CD14-positive monocyte (primary cell): ENCODE results near the gene NCK1. TPM values are rescaled to one million over a fixed set of nuclear protein-coding genes. Genes with fewer than 3 reads are reported as not detected.

Experiments used
- DNase-seq, 3 donors: peaks; one replicate each; pipeline ENCODE4 v3.0.0-alpha.2; 2011 to 2022
- H2AFZ ChIP-seq: 2 replicates; pipeline ENCODE4 v1.6.0; 2012; ENCODE audit warnings: mild to moderate bottlenecking, low read depth, low read length, inconsistent platforms; ENCODE audit not compliant: insufficient read depth, poor library complexity, severe bottlenecking
- H3K27ac ChIP-seq, 2 donors: 1 replicate in 1 of 2; 2 replicates in 1 of 2; pipeline ENCODE4 v1.5.1; 2012 to 2013; ENCODE audit warnings: low read length in 2 of 2, control low read depth in 1 of 2, inconsistent platforms in 1 of 2, low read depth in 1 of 2, mild to moderate bottlenecking in 1 of 2
- H3K27me3 ChIP-seq, 2 donors: one replicate each; pipeline versions ENCODE4 v1.6.0 to v1.6.1; 2011 to 2013; ENCODE audit warnings: low read length in 2 of 2; ENCODE audit not compliant: control insufficient read depth in 2 of 2, insufficient read depth in 2 of 2
- H3K36me3 ChIP-seq, 2 donors: replicated peaks in 1 of 2; 1 replicate in 1 of 2; 2 replicates in 1 of 2; pipeline versions ENCODE4 v1.5.1 to v1.6.1; 2012 to 2013; ENCODE audit warnings: low read length in 2 of 2, control low read depth in 1 of 2, inconsistent platforms in 1 of 2, mild to moderate bottlenecking in 1 of 2; ENCODE audit not compliant: insufficient read depth in 2 of 2, control insufficient read depth in 1 of 2
- H3K4me1 ChIP-seq, 2 donors: 1 replicate in 1 of 2; 2 replicates in 1 of 2; pipeline versions ENCODE4 v1.5.1 to v1.6.1; 2012 to 2013; ENCODE audit warnings: low read length in 2 of 2, control low read depth in 1 of 2, inconsistent platforms in 1 of 2, mild to moderate bottlenecking in 1 of 2, moderate library complexity in 1 of 2; ENCODE audit not compliant: insufficient read depth in 2 of 2, control insufficient read depth in 1 of 2
- H3K4me2 ChIP-seq: replicated peaks from 2 replicates; pipeline ENCODE3; 2012; ENCODE audit warnings: low read length, moderate library complexity, mild to moderate bottlenecking; ENCODE audit not compliant: poor library complexity, severe bottlenecking; ENCODE audit errors: extremely low read depth
- H3K4me3 ChIP-seq, 3 experiments: fragments of 200-600 bp in 1 of 3; sonication (generic) in 1 of 3; replicated peaks in 1 of 3; 1 replicate in 2 of 3; 2 replicates in 1 of 3; pipeline ENCODE4 v1.5.1; 2011 to 2013; ENCODE audit warnings: low read length in 3 of 3, mild to moderate bottlenecking in 3 of 3, control low read depth in 2 of 3, low read depth in 2 of 3, inconsistent platforms in 1 of 3, moderate library complexity in 1 of 3
- H3K79me2 ChIP-seq: 2 replicates; pipeline ENCODE4 v1.6.0; 2012; ENCODE audit warnings: mild to moderate bottlenecking, control low read depth, inconsistent platforms, low read length, moderate library complexity; ENCODE audit not compliant: insufficient read depth
- H3K9ac ChIP-seq: 2 replicates; pipeline ENCODE4 v1.6.0; 2017; ENCODE audit warnings: low read length, mild to moderate bottlenecking; ENCODE audit not compliant: insufficient read depth, poor library complexity, severe bottlenecking
- H3K9me3 ChIP-seq, 2 donors: replicated peaks in 1 of 2; 1 replicate in 1 of 2; 2 replicates in 1 of 2; pipeline versions ENCODE4 v1.5.1 to v1.6.1; 2012 to 2013; ENCODE audit warnings: low read length in 2 of 2, control low read depth in 1 of 2; ENCODE audit not compliant: control insufficient read depth in 1 of 2, insufficient read depth in 1 of 2
- H4K20me1 ChIP-seq: 2 replicates; pipeline ENCODE4 v1.6.0; 2012; ENCODE audit warnings: mild to moderate bottlenecking, low read length, control low read depth, moderate library complexity; ENCODE audit not compliant: insufficient read depth
- H3K27ac Mint-ChIP-seq, 7 donors: one replicate each; pipeline ENCODE4 v1.8.0; 2020; ENCODE audit warnings: mild to moderate bottlenecking in 7 of 7, mixed read lengths in 7 of 7, moderate library complexity in 6 of 7, inconsistent platforms in 2 of 7
- H3K27me3 Mint-ChIP-seq, 3 donors: one replicate each; pipeline ENCODE4 v1.8.0; 2021 to 2022; ENCODE audit warnings: low read depth in 3 of 3, mild to moderate bottlenecking in 3 of 3, mixed read lengths in 3 of 3, moderate library complexity in 3 of 3, inconsistent platforms in 1 of 3
- H3K36me3 Mint-ChIP-seq, 2 donors: one replicate each; pipeline ENCODE4 v1.8.0; 2020; ENCODE audit warnings: mixed read lengths in 2 of 2, inconsistent platforms in 1 of 2, mild to moderate bottlenecking in 1 of 2
- H3K4me1 Mint-ChIP-seq: one replicate; pipeline ENCODE4 v1.8.0; 2020; ENCODE audit warnings: mild to moderate bottlenecking, mixed read lengths
- H3K4me3 Mint-ChIP-seq, 2 donors: one replicate each; pipeline ENCODE4 v1.8.0; 2020; ENCODE audit warnings: mild to moderate bottlenecking in 2 of 2, mixed read lengths in 2 of 2, moderate library complexity in 1 of 2
- H3K9me3 Mint-ChIP-seq, 7 donors: one replicate each; pipeline ENCODE4 v1.8.0; 2020 to 2022; ENCODE audit warnings: mixed read lengths in 7 of 7, mild to moderate bottlenecking in 6 of 7, moderate library complexity in 6 of 7, inconsistent platforms in 2 of 7
- CTCF ChIP-seq: fragments of 200-600 bp; IDR thresholded peaks from one replicate; pipeline ENCODE4 v1.8.0; 2022; ENCODE audit warnings: antibody characterized with exemption, mild to moderate bottlenecking
- WGBS: methylation state at CpG from one replicate; pipeline ENCODE4 v1.1.5; 2013; ENCODE audit warnings: missing lambda C conversion rate; ENCODE audit not compliant: insufficient coverage; 5-methylcytosine and 5-hydroxymethylcytosine counted together
- intact Hi-C, 2 donors: fragments of 100-400 bp; cut with micrococcal nuclease; formaldehyde crosslinking; loops; one replicate each; pipeline versions ENCODE4 v1.15.0 to v1.15.1; 2023
- polyA plus RNA-seq, 3 donors: library from polyadenylated mRNA; depleted of rRNA in 1 of 3; unstranded in 2 of 3; stranded (reverse) in 1 of 3; fragments of 300-500 nt in 2 of 3; fragments of >200 nt in 1 of 3; fragmentation: Illumina TruSeq in 2 of 3; gene quantifications; 1 replicate in 2 of 3; 2 replicates in 1 of 3; pipeline ENCODE4 v1.2.3, GENCODE V29; 2012 to 2021

Gene NCK1
- polyA plus RNA-seq, 3 donors, result 20.4 to 28.8 (median 22.8) TPM

GRCh38 chr3:136838641-136839555, 23.1 kb upstream of the NCK1 start:
- peaks cover 0 to 3% (median 0%) of the 10 kb centered on the region in 7 donors for H3K9me3 Mint-ChIP-seq
- peak overlapping the region in 2 of 7 donors; percentile 23 to 59 for H3K27ac Mint-ChIP-seq
- H3K9me3 ChIP-seq, result no peaks in the 10 kb centered on the region
- H2AFZ ChIP-seq, result no peak overlapping the region
- no peaks in the 10 kb centered on the region for H3K79me2 ChIP-seq
- intact Hi-C loops, result no loop called here
- no peak overlapping the region for H3K9ac ChIP-seq
- peaks cover 0 to 3% of the 10 kb centered on the region in 2 donors for H3K36me3 ChIP-seq
- H3K4me3 Mint-ChIP-seq, result no peak overlapping the region
- no peak overlapping the region for H3K4me2 ChIP-seq
- H3K27me3 Mint-ChIP-seq, result peaks cover 0 to 4% (median 2%) of the 10 kb centered on the region in 3 donors
- TF ChIP-seq CTCF, result no peak
- H4K20me1 ChIP-seq, result no peaks in the 10 kb centered on the region
- H3K4me1 ChIP-seq, result peaks cover 14 to 29% of the 10 kb centered on the region in 2 donors
- WGBS, result no CpG with 5 or more reads among the region's 1 CpG
- DNase-seq, result no peak
- peaks cover 6 to 14% of the 10 kb centered on the region in 2 donors for H3K36me3 Mint-ChIP-seq
- H3K4me3 ChIP-seq, result no peak overlapping the region
- H3K27me3 ChIP-seq, result no peaks in the 10 kb centered on the region
- H3K4me1 Mint-ChIP-seq, result peaks cover 40% of the 10 kb centered on the region
- H3K27ac ChIP-seq, result no peak overlapping the region

GRCh38 chr3:136839556-136839931, 22.5 kb upstream of the NCK1 start:
- H3K9me3 Mint-ChIP-seq, result peaks cover 0 to 3% (median 0%) of the 10 kb centered on the region in 7 donors
- Histone ChIP-seq H3K9me3 (no peaks in the 10 kb centered on the region), H3K9ac (no peak overlapping the region), H3K4me1 (peaks cover 14 to 29% of the 10 kb centered on the region in 2 donors), H2AFZ (no peak overlapping the region), H3K79me2 (no peaks in the 10 kb centered on the region), H3K36me3 (peaks cover 0 to 3% of the 10 kb centered on the region in 2 donors), H4K20me1 (no peaks in the 10 kb centered on the region), H3K4me2 (no peak overlapping the region), H3K4me3 (no peak overlapping the region), H3K27me3 (no peaks in the 10 kb centered on the region), H3K27ac (no peak overlapping the region)
- H3K4me1 Mint-ChIP-seq, result peaks cover 40% of the 10 kb centered on the region
- intact Hi-C loops, result no loop called here
- no peak for DNase-seq
- TF ChIP-seq CTCF, result no peak
- H3K27ac Mint-ChIP-seq, result peak overlapping the region in 2 of 7 donors; percentile 10 to 59
- no peak overlapping the region for H3K4me3 Mint-ChIP-seq
- H3K27me3 Mint-ChIP-seq, result peaks cover 0 to 4% (median 2%) of the 10 kb centered on the region in 3 donors
- H3K36me3 Mint-ChIP-seq, result peaks cover 9 to 15% of the 10 kb centered on the region in 2 donors
